UCSD-AML1 (cell line): ENCODE measurements around the gene HELT.
A peak's percentile ranks its signal among the peaks of the same experiment; 100 is the strongest.
"Not testable (repeated sequence)": the region's sequence is repeated elsewhere in the genome, so short reads cannot be mapped to it uniquely, and the experiment has no call there.

Source experiments
- DNase-seq: peaks from one replicate; lab custom pipeline; 2025; ENCODE audit not compliant: unreplicated experiment; lab: John Stamatoyannopoulos, UW

The HELT gene

GRCh38 chr4:185017964-185018772 is at the start of gene HELT:
Gene HELT (plus strand): TSS chr4:185018490. CDS start chr4:185018929, 439 bp downstream.
- no peak for DNase-seq

GRCh38 chr4:184968784-184969201 is 49.5 kb upstream of the HELT start:
- DNase-seq: no peak

- DNase-seq: no peak
Observed at GRCh38 chr4:184969610-184970009, 48.7 kb upstream of the HELT start.

- DNase-seq: no peak
Observed at GRCh38 chr4:184972991-184973390, 45.3 kb upstream of the HELT start.

GRCh38 chr4:184976348-184976747 is 41.9 kb upstream of the HELT start:
- DNase-seq: not testable (repeated sequence)

GRCh38 chr4:184977747-184978146 is 40.5 kb upstream of the HELT start:
- no peak for DNase-seq

- DNase-seq: no peak
Observed at GRCh38 chr4:184978211-184978610, 40.1 kb upstream of the HELT start.

GRCh38 chr4:184979461-184980124 is 38.7 kb upstream of the HELT start:
- DNase-seq: no peak

GRCh38 chr4:184980261-184980660 is 38.0 kb upstream of the HELT start:
- DNase-seq: no peak

- peak; percentile 24 for DNase-seq
Observed at GRCh38 chr4:184983672-184984356, 34.5 kb upstream of the HELT start.

GRCh38 chr4:184987493-184988031 is 30.7 kb upstream of the HELT start:
- no peak for DNase-seq

- DNase-seq: no peak
Observed at GRCh38 chr4:184988611-184989010, 29.7 kb upstream of the HELT start.

- not testable (repeated sequence) for DNase-seq
Observed at GRCh38 chr4:184989283-184989682, 29.0 kb upstream of the HELT start.

- DNase-seq: not testable (repeated sequence)
Observed at GRCh38 chr4:184990131-184990530, 28.2 kb upstream of the HELT start.

GRCh38 chr4:184991860-184992259 is 26.4 kb upstream of the HELT start:
- DNase-seq: no peak

GRCh38 chr4:184992422-184992821 is 25.9 kb upstream of the HELT start:
- no peak for DNase-seq

- DNase-seq: no peak
Observed at GRCh38 chr4:184993247-184993646, 25.0 kb upstream of the HELT start.

GRCh38 chr4:184994010-184994622 is 24.2 kb upstream of the HELT start:
- DNase-seq: no peak

- no peak for DNase-seq
Observed at GRCh38 chr4:184994623-184995010, 23.7 kb upstream of the HELT start.

GRCh38 chr4:184997656-184998055 is 20.6 kb upstream of the HELT start:
- DNase-seq: not testable (repeated sequence)

GRCh38 chr4:185002784-185003183 is 15.5 kb upstream of the HELT start:
- DNase-seq: no peak
